SK-MEL-5 (cell line): ENCODE results near the gene ZNF582. TPM values are rescaled to one million over a fixed set of nuclear protein-coding genes. Genes with fewer than 3 reads are reported as not detected.
"Not testable (repeated sequence)": the region's sequence is repeated elsewhere in the genome, so short reads cannot be mapped to it uniquely, and the experiment has no call there.

Experiments
- DNase-seq: peaks from one replicate; pipeline ENCODE4 v3.0.0-alpha.2; 2016; ENCODE audit warnings: low read depth, low spot score
- in situ Hi-C: cut with HindIII; loops from 2 replicates; pipeline ENCODE4 v1.10.0; 2016; ENCODE audit warnings: low sequenced_read_pairs, high pct_unique_total_duplicates, low pct_unique_long_range_greater_than_20kb
- total RNA-seq: library from RNA; depleted of rRNA; stranded (reverse); fragments of >200 nt; shearing (Covaris generic); gene quantifications from 2 replicates; pipeline ENCODE4 v1.2.3, GENCODE V29; 2014; rRNA removed

ZNF582 gene
- total RNA-seq, 1 experiment from 2014 or later, result 1.6 TPM

GRCh38 chr19:56367829-56368711 lies 25.3 kb downstream of the ZNF582 start:
- in situ Hi-C loops, result no loop called here
- peak; percentile 89 for DNase-seq

DNA sequence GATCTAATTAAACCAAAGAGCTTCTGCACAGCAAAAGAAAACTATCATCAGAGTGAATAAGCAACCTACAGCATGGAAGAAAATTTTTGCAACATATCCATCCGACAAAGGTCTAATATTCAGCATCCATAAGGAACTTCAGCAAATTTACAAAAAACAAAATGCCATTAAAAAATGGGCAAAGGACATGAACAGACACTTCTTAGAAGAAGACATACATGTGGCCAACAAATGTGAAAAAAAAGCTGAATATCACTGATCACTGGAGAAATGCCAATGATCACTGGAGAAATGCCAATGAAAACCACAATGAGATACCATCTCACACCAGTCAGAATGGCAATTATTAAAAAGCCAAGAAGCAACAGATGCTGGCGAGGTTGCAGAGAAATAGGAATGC lies 32.5 kb downstream of the ZNF582 start:
- no peak for DNase-seq
- in situ Hi-C loops, result no loop called here

- in situ Hi-C loops, result no loop called here
- DNase-seq, result no peak
These were observed 36.4 kb downstream of the ZNF582 start for GRCh38 chr19:56356944-56357343.

DNA sequence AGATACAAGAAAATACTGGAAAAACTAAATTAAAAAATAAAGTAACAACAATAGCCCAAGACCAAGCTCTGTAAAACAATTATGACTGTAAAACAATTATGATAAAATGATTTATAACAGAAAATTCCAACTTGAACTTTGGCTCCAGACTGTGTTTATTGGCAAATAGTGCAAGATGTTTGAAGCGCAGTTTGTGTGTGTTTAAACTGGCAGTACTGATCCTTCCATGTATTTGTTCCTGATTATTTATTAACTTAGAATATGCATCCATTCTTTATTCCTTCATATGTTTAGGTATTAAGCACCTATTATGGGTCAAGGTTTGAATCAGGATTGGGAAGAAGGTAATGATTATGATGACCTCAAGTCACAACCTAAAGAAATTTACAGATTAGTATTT lies 37.8 kb downstream of the ZNF582 start:
- no peak for DNase-seq
- in situ Hi-C loops, result no loop called here

DNA sequence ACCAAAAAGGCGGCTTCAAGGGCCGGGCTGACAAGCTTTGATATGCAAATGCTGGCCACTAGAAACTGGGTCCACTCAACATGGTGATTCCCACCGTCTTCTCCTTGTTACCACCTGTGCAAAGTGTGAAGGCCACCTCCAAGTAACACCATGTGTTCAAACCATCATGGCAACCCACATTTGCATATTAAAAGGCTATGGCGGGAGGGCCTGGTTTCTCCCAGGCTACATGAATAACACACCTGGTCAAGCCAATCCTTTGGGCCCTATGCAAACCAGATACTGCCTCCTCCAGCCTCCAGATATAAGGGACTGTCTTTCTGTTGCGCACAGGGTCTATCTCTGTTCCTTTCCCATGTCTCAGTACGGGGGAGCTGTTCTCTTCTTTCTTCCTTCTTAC lies 42.1 kb downstream of the ZNF582 start:
- DNase-seq, result no peak
- in situ Hi-C loops, result no loop called here

DNA sequence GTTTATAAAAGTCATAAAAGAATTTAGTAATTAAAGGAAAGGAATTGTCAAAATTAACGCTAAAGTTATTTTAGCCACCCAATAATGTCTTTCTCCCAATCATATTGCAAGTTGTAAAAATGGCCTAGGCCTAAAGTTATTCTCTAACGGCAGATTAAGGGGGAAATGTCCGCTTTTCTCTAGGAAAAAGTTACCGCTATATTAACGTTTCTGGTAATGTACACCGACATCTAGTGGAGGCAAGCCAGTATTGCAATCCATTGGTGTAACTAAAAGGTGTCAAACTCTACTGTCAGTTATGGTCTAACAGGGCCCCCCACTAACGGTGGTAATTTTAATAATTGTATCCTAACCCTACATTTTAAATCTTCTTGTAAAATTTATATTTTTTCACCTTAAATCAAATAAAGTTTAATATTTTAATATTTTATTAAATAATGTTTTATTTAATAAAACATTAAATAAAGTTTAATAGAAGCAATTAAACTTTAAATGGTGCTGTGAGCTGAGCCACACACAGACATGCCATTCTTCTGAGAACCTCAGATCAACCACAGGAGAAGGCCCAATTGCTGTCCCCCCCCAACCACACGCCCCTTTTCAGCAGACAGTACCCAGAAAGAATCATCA lies 42.8 kb downstream of the ZNF582 start:
- in situ Hi-C loops, result no loop called here
- DNase-seq, result peak; percentile 69

DNA sequence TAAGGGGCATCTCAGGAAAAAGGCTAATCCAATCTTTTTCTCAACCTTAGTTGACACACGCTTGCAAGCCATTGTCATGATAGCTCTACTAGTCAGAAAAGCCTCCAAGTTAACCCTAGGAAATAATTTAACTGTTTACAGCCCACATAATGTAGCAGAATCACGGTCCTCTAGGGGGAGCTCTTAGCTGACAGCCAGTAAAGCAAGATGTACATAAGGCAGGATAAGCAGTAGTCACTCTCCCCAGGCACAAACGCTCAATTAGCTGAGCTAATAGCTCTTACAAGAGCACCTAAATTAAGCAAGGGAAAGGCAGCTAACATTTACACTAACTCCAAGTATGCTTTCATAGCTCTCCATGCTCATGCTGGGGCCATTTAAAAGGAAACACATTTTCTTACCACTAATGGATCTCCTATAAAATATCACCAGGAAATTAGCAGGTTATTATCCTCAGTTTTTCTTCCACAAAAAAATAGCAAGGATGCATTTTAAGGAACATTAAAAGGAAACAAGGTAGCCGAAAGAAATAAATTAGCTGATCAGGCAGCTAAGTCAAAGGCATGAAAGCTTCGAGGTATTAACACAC lies 45.0 kb downstream of the ZNF582 start:
- DNase-seq, result peak; percentile 48

GRCh38 chr19:56347163-56347778 lies 46.1 kb downstream of the ZNF582 start:
- in situ Hi-C loops, result no loop called here
- no peak for DNase-seq

More for the DNA sequence above, 45.0 kb downstream of the ZNF582 start:
- in situ Hi-C loops, result no loop called here

DNA sequence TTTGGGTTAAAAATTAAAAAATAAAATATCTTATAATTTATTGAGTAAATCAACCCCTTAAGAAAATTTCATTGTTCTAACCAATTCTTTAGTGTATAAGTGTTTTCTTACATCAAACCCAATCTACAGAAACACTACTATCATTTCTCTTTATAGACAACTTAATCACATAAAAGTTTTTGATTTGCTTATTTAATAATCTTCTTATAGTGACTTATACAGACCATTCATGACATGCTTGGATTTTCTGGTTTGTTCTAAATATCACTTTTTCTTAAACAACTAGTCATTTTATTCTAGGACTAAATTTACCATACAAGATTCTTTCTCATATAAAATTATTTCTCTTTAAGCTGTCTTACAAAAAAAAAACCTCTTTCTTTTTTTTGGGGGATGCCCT lies 51.4 kb downstream of the ZNF582 start:
- in situ Hi-C loops, result no loop called here
- no peak for DNase-seq

DNA sequence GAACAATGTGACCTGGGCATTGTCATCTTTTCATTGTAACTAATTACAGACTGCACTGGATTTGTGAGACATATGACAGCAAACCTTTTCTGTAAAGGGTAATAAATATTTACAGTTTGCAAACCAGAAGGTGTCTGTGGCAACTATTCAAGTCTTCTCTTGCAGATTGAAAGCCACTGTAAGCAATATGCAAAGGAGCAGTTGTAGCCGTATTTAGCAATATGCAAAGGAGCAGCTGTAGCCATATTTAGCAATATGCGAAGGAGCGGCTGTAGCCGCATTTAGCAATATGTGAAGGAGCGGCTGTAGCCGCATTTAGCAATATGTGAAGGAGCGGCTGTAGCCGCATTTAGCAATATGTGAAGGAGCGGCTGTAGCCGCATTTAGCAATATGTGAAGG lies 54.3 kb downstream of the ZNF582 start:
- DNase-seq, in situ Hi-C loops: not testable (repeated sequence)

DNA sequence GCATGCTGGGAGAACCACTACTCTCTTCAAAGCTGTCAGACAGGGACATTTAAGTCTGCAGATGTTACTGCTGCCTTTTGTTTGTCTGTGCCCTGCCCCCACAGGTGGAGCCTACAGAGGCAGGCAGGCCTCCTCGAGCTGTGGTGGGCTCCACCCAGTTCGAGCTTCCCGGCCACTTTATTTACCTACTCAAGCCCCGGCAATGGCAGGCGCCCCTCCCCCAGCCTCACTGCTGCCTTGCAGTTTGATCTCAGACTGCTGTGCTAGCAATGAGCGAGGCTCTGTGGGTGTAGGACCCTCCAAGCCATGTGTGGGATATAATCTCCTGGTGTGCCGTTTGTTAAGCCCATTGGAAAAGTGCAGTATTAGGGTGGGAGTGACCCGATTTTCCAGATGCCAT lies 56.3 kb downstream of the ZNF582 start:
- in situ Hi-C loops, DNase-seq: not testable (repeated sequence)

- DNase-seq, in situ Hi-C loops: not testable (repeated sequence)
These were observed 58.0 kb downstream of the ZNF582 start for GRCh38 chr19:56335371-56335770.

- in situ Hi-C loops, result no loop called here
- peak; percentile 79 for DNase-seq
These were observed 59.8 kb downstream of the ZNF582 start for GRCh38 chr19:56333506-56333905.

Other genes starting within 250 kb of the ZNF582 start
- gene GALP, start 217.5 kb downstream of the ZNF582 start, total RNA-seq, result not detected in 2 replicates
- gene ZSCAN5B, start 195.8 kb downstream of the ZNF582 start, total RNA-seq, result not detected in 2 replicates
- gene ZSCAN5C, start 191.3 kb downstream of the ZNF582 start, total RNA-seq, result not detected in 2 replicates
- not detected in 2 replicates for gene EDDM13, start 120.8 kb downstream of the ZNF582 start, total RNA-seq
- 5.4 TPM in 2 replicates for gene ZSCAN5A, start 78.7 kb downstream of the ZNF582 start, total RNA-seq
- 1.2 and 2.3 TPM in 2 replicates for gene ZNF583, start 10.8 kb upstream of the ZNF582 start, total RNA-seq
- gene ZNF667, start 83.8 kb upstream of the ZNF582 start, total RNA-seq, result 2.5 and 4.1 TPM in 2 replicates
- 0.88 and 1.0 TPM in 2 replicates for gene ZNF471, start 114.3 kb upstream of the ZNF582 start, total RNA-seq
- gene ZFP28, start 145.4 kb upstream of the ZNF582 start, total RNA-seq, result 2.7 and 2.8 TPM in 2 replicates
- gene ZNF470, start 173.9 kb upstream of the ZNF582 start, total RNA-seq, result 3.4 and 4.4 TPM in 2 replicates
- gene ZNF71, start 201.8 kb upstream of the ZNF582 start, total RNA-seq, result 5.8 and 8.8 TPM in 2 replicates
- not detected in 2 replicates for gene SMIM17, start 249.6 kb upstream of the ZNF582 start, total RNA-seq